OCI-LY3 (cell line): Measurements from ENCODE around the gene CFP.
"Not testable (repeated sequence)": the region's sequence is repeated elsewhere in the genome, so short reads cannot be mapped to it uniquely, and the experiment has no call there.

Experiments
- H2AFZ ChIP-seq: fragments of 200-600, 300-600 bp; shearing (Covaris generic); 2 replicates; pipeline ENCODE4 v1.6.0; 2014; ENCODE audit warnings: antibody characterized with exemption, low read depth, low read length
- H3K27ac ChIP-seq: fragments of 200-600, 300-600 bp; sonication (generic); 2 replicates; pipeline ENCODE4 v1.5.1; 2014; ENCODE audit warnings: mild to moderate bottlenecking, low read length, moderate library complexity, mixed read lengths
- H3K27me3 ChIP-seq: fragments of 200-600, 300-600 bp; sonication (generic); 2 replicates; pipeline ENCODE4 v1.6.1; 2014; ENCODE audit warnings: low read depth, low read length, mixed read lengths
- H3K36me3 ChIP-seq: fragments of 200-600, 300-600 bp; sonication (generic); replicated peaks from 2 replicates; pipeline ENCODE3; 2014; ENCODE audit warnings: low read depth, low read length, mixed read lengths
- H3K4me1 ChIP-seq: fragments of 300-600, 200-600 bp; sonication (generic); 2 replicates; pipeline ENCODE4 v1.6.1; 2014; ENCODE audit warnings: low read length, mixed read lengths
- H3K4me2 ChIP-seq: fragments of 200-600, 300-600 bp; sonication (generic); 2 replicates; pipeline ENCODE4 v1.6.1; 2014; ENCODE audit warnings: low read length, mixed read lengths
- H3K4me3 ChIP-seq: fragments of 300-600, 200-600 bp; sonication (generic); 2 replicates; pipeline ENCODE4 v1.5.1; 2014; ENCODE audit warnings: antibody characterized with exemption, mild to moderate bottlenecking, low read length, moderate library complexity
- H3K79me2 ChIP-seq: fragments of 300-600, 200-600 bp; shearing (Covaris generic); 2 replicates; pipeline ENCODE4 v1.6.1; 2014; ENCODE audit warnings: mild to moderate bottlenecking, low read length, mixed read lengths
- H3K9ac ChIP-seq: fragments of 300-600, 200-600 bp; shearing (Covaris generic); 2 replicates; pipeline ENCODE4 v1.6.0; 2014; ENCODE audit warnings: mild to moderate bottlenecking, low read length, moderate library complexity
- H3K9me3 ChIP-seq: fragments of 200-600, 300-600 bp; shearing (Covaris generic); 2 replicates; pipeline ENCODE4 v1.6.1; 2014; ENCODE audit warnings: low read length, mixed read lengths; ENCODE audit not compliant: insufficient read depth
- H4K20me1 ChIP-seq: fragments of 200-600, 300-600 bp; sonication (generic); 2 replicates; pipeline ENCODE4 v1.6.1; 2016; ENCODE audit warnings: low read length, mixed read lengths; ENCODE audit not compliant: insufficient read depth
- CTCF ChIP-seq: fragments of 200-600, 300-600 bp; sonication (generic); IDR thresholded peaks from 2 replicates; pipeline ENCODE4 v1.5.1; 2014; ENCODE audit warnings: antibody characterized with exemption, low read length, low read depth
- EZH2phosphoT487 ChIP-seq: fragments of 200-600 bp; shearing (Covaris generic); IDR thresholded peaks from 2 replicates; pipeline ENCODE4 v1.6.1; 2018; ENCODE audit warnings: antibody characterized with exemption, mixed run types, low read depth

CFP gene

DNA sequence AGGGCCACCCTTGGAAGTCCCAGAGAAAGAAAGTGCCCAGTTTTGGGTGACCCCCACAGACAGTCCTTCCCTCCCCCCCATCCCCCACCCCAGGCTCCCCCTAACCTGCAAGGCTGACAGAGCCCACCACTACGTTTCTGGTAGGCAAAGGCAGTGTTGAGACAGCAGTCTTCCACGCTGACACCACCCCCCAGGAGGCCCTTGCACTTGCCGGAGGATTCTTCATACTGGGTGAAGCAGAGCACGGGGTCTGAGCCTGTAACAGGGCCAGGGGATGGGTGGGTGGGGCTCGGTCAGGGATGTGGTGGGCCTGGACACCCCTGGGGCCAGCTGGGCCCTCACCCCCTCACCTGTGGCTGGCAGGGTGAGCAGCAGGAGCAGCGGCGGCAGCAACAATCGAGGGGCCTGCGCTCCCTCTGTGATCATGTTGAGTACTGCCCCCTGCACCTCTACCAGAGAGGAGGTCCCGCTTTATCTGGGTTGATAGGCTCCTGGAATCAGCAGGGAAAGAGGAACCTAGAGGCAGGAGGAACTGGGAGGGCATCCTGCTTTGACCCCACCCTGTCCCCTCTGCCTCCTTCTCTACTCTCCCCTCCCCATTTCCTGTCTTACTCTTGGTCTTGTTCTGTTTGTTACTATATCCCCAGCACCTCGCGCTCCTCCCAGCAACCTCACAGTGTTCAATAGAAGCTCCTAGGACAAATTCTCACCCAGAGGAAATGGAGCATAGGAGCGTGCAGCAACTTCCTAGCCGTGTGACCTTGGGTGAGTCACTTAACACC, at the start of gene CFP:
Gene CFP (minus strand): TSS at position 512 of the 782 bp plus-strand sequence. CDS start 86 bp downstream, at position 426.
- Histone ChIP-seq H3K4me3 (no peak within 1 kb of the TSS), H3K27me3 (no peaks in the 10 kb centered on the region), H2AFZ (no peak within 1 kb of the TSS), H4K20me1 (no peaks in the 10 kb centered on the region), H3K4me2 (peak within 1 kb of the TSS; percentile 40), H3K27ac (no peak within 1 kb of the TSS), H3K9ac (no peak within 1 kb of the TSS), H3K36me3 (peaks cover 5% of the 10 kb centered on the region), H3K79me2 (no peaks in the 10 kb centered on the region), H3K4me1 (peaks cover 17% of the 10 kb centered on the region), H3K9me3 (no peaks in the 10 kb centered on the region)
- TF ChIP-seq EZH2phosphoT487 (no peak), CTCF (no peak)

- H3K79me2 ChIP-seq, H3K9ac ChIP-seq, H4K20me1 ChIP-seq, H3K27ac ChIP-seq, H3K9me3 ChIP-seq, H3K36me3 ChIP-seq, H3K4me2 ChIP-seq, H3K27me3 ChIP-seq, H2AFZ ChIP-seq, H3K4me1 ChIP-seq, H3K4me3 ChIP-seq: not testable (repeated sequence)
These were observed 46.5 kb upstream of the CFP start for GRCh38 chrX:47675959-47676859.

- no peaks in the 10 kb centered on the region for H3K4me1 ChIP-seq
These were observed 45.0 kb upstream of the CFP start for GRCh38 chrX:47674776-47675175.

GRCh38 chrX:47665797-47666196, 36.1 kb upstream of the CFP start:
- not testable (repeated sequence) for H3K27ac ChIP-seq, H3K4me2 ChIP-seq, H3K9ac ChIP-seq, H3K79me2 ChIP-seq, H4K20me1 ChIP-seq, H3K4me1 ChIP-seq, H3K27me3 ChIP-seq, H3K4me3 ChIP-seq, H3K9me3 ChIP-seq, H3K36me3 ChIP-seq, H2AFZ ChIP-seq

More at GRCh38 chrX:47674776-47675175, 45.0 kb upstream of the CFP start:
- TF ChIP-seq EZH2phosphoT487 (no peak), CTCF (no peak)
- Histone ChIP-seq H2AFZ (no peak overlapping the region), H3K4me2 (no peak overlapping the region), H3K4me3 (no peak overlapping the region), H3K9me3 (no peaks in the 10 kb centered on the region), H3K27me3 (no peaks in the 10 kb centered on the region), H3K79me2 (no peaks in the 10 kb centered on the region), H3K27ac (no peak overlapping the region), H3K9ac (no peak overlapping the region), H4K20me1 (no peaks in the 10 kb centered on the region), H3K36me3 (no peaks in the 10 kb centered on the region)

GRCh38 chrX:47664737-47665136, 35.0 kb upstream of the CFP start:
- Histone ChIP-seq H3K27me3 (no peaks in the 10 kb centered on the region), H3K4me1 (peaks cover 2% of the 10 kb centered on the region), H4K20me1 (no peaks in the 10 kb centered on the region), H3K36me3 (no peaks in the 10 kb centered on the region), H3K9ac (no peak overlapping the region), H3K79me2 (no peaks in the 10 kb centered on the region), H3K4me3 (no peak overlapping the region), H3K9me3 (no peaks in the 10 kb centered on the region), H3K4me2 (no peak overlapping the region), H2AFZ (no peak overlapping the region), H3K27ac (no peak overlapping the region)
- no peak for TF ChIP-seq CTCF
- no peak for TF ChIP-seq EZH2phosphoT487
